OCI-LY1 (cell line): Measurements from ENCODE around the gene SSUH2.
"Not testable (repeated sequence)": the region's sequence is repeated elsewhere in the genome, so short reads cannot be mapped to it uniquely, and the experiment has no call there.

Source experiments
- CTCF ChIP-seq: fragments of 200-600 bp; sonication (generic), shearing (Covaris generic); IDR thresholded peaks from 2 replicates; pipeline ENCODE4 v1.5.1; 2017; ENCODE audit warnings: mild to moderate bottlenecking, antibody characterized with exemption, low read length, moderate library complexity, mixed read lengths
- EZH2 ChIP-seq: fragments of 200-600 bp; sonication (generic), shearing (Covaris generic); IDR thresholded peaks from 2 replicates; pipeline ENCODE4 v1.8.0; 2017; ENCODE audit warnings: borderline replicate concordance, mixed run types, mild to moderate bottlenecking, antibody characterized with exemption, low read length, moderate library complexity, mixed read lengths

DNA sequence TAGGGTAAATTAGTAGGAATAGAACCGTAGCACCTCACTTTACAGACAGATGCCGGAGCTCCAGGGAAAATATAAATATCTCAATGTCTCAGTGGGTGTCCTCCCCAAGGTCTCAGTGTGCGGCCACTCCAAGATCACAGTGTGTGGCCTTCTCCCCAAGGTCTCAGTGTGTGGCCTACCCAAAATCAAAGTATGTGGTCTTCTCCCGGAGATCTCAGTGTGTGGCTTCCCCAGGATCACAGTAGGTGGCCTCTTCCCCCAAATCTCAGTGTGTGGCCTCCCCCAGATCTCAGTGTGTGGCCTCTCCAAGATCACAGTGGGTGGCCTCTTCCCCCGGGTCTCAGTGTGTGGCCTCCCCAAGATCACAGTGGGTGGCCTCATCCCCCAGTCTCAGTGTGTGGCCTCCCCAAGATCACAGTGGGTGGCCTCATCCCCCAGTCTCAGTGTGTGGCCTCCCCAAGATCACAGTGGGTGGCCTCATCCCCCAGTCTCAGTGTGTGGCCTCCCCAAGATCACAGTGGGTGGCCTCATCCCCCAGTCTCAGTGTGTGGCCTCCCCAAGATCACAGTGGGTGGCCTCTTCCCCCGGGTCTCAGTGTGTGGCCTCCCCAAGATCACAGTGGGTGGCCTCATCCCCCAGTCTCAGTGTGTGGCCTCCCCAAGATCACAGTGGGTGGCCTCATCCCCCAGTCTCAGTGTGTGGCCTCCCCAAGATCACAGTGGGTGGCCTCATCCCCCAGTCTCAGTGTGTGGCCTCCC, 10.2 kb upstream of the SSUH2 start:
- not testable (repeated sequence) for TF ChIP-seq EZH2, CTCF
